Measurements from ENCODE around the gene SERPINE2.
A peak's percentile ranks its signal among the peaks of the same experiment; 100 is the strongest.
"Not testable (repeated sequence)": the region's sequence is repeated elsewhere in the genome, so short reads cannot be mapped to it uniquely, and the experiment has no call there.

Gene SERPINE2

GRCh38 chr2:223944166-223944702, 94.9 kb downstream of the SERPINE2 start:
- FAIRE-seq (no peak), DNase-seq (ENCODE audit: low spot score) (peak; percentile 35)

- FAIRE-seq (no peak), DNase-seq (ENCODE audit: low spot score) (peak; percentile 39)
These were observed 95.5 kb downstream of the SERPINE2 start for GRCh38 chr2:223943561-223944008.

- FAIRE-seq, result no peak
These were observed 96.0 kb downstream of the SERPINE2 start for GRCh38 chr2:223943135-223943534.

GRCh38 chr2:223941579-223942277, 97.4 kb downstream of the SERPINE2 start:
- DNase-seq (ENCODE audit: low spot score) (peak; percentile 68), FAIRE-seq (no peak)

More at GRCh38 chr2:223943135-223943534, 96.0 kb downstream of the SERPINE2 start:
- DNase-seq (ENCODE audit: low spot score), result no peak

- not testable (repeated sequence) for DNase-seq (ENCODE audit: low spot score); FAIRE-seq
These were observed 99.6 kb downstream of the SERPINE2 start for GRCh38 chr2:223939438-223939837.

GRCh38 chr2:223937535-223937934, 101.6 kb downstream of the SERPINE2 start:
- DNase-seq (ENCODE audit: low spot score) (no peak), FAIRE-seq (no peak)

- FAIRE-seq (no peak), DNase-seq (ENCODE audit: low spot score) (no peak)
These were observed 102.2 kb downstream of the SERPINE2 start for GRCh38 chr2:223936862-223937326.

GRCh38 chr2:223935459-223936125, 103.5 kb downstream of the SERPINE2 start:
- FAIRE-seq, result no peak

GRCh38 chr2:223934870-223935269, 104.2 kb downstream of the SERPINE2 start:
- FAIRE-seq, result no peak
- DNase-seq (ENCODE audit: low spot score), result no peak

More at GRCh38 chr2:223935459-223936125, 103.5 kb downstream of the SERPINE2 start:
- DNase-seq (ENCODE audit: low spot score), result no peak

GRCh38 chr2:223932816-223933800, 106.0 kb downstream of the SERPINE2 start:
- no peak for FAIRE-seq
- DNase-seq (ENCODE audit: low spot score), result no peak

- DNase-seq (ENCODE audit: low spot score) (no peak), FAIRE-seq (no peak)
These were observed 108.7 kb downstream of the SERPINE2 start for GRCh38 chr2:223930103-223930976.

- no peak for DNase-seq (ENCODE audit: low spot score)
- FAIRE-seq, result no peak
These were observed 109.4 kb downstream of the SERPINE2 start for GRCh38 chr2:223929571-223930102.

- DNase-seq (ENCODE audit: low spot score), result no peak
- FAIRE-seq, result no peak
These were observed 110.7 kb downstream of the SERPINE2 start for GRCh38 chr2:223928113-223929006.

GRCh38 chr2:223925106-223925505, 114.0 kb downstream of the SERPINE2 start:
- DNase-seq (ENCODE audit: low spot score) (no peak), FAIRE-seq (no peak)
